RWPE1 (cell line): Measurements from ENCODE around the gene P4HA2.
A peak's percentile ranks its signal among the peaks of the same experiment; 100 is the strongest.

Source experiments
- CTCF ChIA-PET: fragments of 350-600 bp; sonication (Branson Sonifier 250); formaldehyde crosslinking; extraction: SDS; loops from one replicate; lab custom pipeline; 2021; lab: Yijun Ruan, JAX
- POLR2A ChIA-PET: fragments of 400-600 bp; formaldehyde crosslinking; extraction: SDS; loops from one replicate; lab custom pipeline; 2020; ENCODE audit warnings: antibody characterized with exemption; ENCODE audit not compliant: low non-redundant PET; lab: Yijun Ruan, JAX
- DNase-seq: peaks from one replicate; pipeline ENCODE4 v3.0.0; 2012; ENCODE audit warnings: low spot score
- H3K27ac ChIP-seq: fragments of 450-650 bp; 2 replicates; pipeline ENCODE4 v1.5.1; 2017
- TF ChIP-seq, protein P1 (sequence below): fragments of 450-650 bp; conservative IDR thresholded peaks from 2 replicates; pipeline ENCODE4 v1.5.1; 2017; ENCODE audit warnings: low read depth, mild to moderate bottlenecking

Gene P4HA2

DNA sequence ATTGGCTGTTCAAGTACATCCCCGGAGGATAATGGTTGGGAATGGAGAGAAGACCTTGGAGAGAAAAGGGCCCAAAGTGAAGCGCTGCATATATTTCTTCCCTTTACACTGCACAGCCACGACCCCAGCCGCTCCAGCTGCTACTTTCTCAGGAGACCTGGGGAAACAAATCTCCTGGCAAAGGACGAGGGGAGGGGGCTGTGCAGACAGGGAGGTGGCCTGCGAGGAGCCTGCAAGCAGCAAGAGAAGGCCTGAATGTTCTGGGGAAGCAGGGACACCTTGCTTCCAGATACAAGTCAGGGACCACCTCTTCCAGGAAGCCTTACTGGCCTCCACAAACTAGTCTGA lies 29.1 kb upstream of the P4HA2 start:
- no peak for DNase-seq
- peak overlapping the region; percentile 98 for H3K27ac ChIP-seq
- CTCF ChIA-PET: interaction anchor here (0.6 to 1.4 kb wide), 3 partner anchors 19 to 259 kb away, joined by 3 read pairs; partner anchors contain the start of gene P4HA2
- POLR2A ChIA-PET: no interaction called here
- TF ChIP-seq, protein P1, sequence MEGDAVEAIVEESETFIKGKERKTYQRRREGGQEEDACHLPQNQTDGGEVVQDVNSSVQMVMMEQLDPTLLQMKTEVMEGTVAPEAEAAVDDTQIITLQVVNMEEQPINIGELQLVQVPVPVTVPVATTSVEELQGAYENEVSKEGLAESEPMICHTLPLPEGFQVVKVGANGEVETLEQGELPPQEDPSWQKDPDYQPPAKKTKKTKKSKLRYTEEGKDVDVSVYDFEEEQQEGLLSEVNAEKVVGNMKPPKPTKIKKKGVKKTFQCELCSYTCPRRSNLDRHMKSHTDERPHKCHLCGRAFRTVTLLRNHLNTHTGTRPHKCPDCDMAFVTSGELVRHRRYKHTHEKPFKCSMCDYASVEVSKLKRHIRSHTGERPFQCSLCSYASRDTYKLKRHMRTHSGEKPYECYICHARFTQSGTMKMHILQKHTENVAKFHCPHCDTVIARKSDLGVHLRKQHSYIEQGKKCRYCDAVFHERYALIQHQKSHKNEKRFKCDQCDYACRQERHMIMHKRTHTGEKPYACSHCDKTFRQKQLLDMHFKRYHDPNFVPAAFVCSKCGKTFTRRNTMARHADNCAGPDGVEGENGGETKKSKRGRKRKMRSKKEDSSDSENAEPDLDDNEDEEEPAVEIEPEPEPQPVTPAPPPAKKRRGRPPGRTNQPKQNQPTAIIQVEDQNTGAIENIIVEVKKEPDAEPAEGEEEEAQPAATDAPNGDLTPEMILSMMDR: no peak

- ChIA-PET POLR2A (no interaction called here), CTCF (interaction anchor here (1.0 to 1.4 kb wide), 2 partner anchors 18 to 29 kb away, joined by 3 read pairs; partner anchors contain the start of gene P4HA2)
- H3K27ac ChIP-seq: no peak overlapping the region; the same call in 1 of the 2 replicates
- no peak for DNase-seq
- TF ChIP-seq, protein P1: no peak
Measured at GRCh38 chr5:132256086-132256782, 28.6 kb upstream of the P4HA2 start.

- DNase-seq: no peak
- CTCF ChIA-PET: interaction anchor here (0.5 to 2.9 kb wide), 5 partner anchors 16 to 252 kb away, joined by 3 to 12 read pairs (median 3); no protein-coding TSS in a partner anchor
- peak overlapping the region; percentile 75 for H3K27ac ChIP-seq
- POLR2A ChIA-PET: interaction anchor here (1.0 kb wide), 1 partner anchor 27 kb away, joined by 3 read pairs; the partner anchor contains the start of gene P4HA2
- TF ChIP-seq, protein P1: no peak
Measured at GRCh38 chr5:132254321-132254977, 26.8 kb upstream of the P4HA2 start.

GRCh38 chr5:132253452-132254320 lies 26.0 kb upstream of the P4HA2 start:
- TF ChIP-seq, protein P1: no peak
- no peak for DNase-seq
- ChIA-PET CTCF (interaction anchor here (0.5 to 2.9 kb wide), 6 partner anchors 16 to 252 kb away, joined by 3 to 12 read pairs (median 3); no protein-coding TSS in a partner anchor), POLR2A (interaction anchor here (0.6 to 1.0 kb wide), 2 partner anchors 26 to 84 kb away, joined by 3 to 13 read pairs; partner anchors contain the start of gene P4HA2)
- H3K27ac ChIP-seq: peak overlapping the region; percentile 75

DNA sequence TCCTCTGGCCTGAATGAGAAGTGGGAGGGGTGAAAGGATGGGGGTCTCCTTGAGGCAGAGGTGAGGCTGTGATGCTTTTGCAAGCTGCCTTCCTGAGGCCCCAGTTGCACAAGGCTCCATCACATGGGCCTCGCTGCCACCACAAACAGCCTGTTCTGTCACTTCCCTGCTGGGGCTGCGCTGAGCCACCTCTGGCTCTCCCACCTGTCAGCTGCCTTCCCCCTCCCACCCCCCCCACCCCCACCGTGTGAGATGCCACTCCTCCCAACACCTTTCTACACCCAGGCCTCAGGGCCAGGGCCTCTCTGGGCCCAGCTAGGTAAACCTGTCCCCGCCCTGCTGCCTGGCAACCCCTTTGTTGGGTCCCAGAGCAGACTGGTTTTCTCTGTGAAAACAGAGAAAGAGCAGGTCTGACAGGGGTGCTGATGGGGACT lies 25.4 kb upstream of the P4HA2 start:
- H3K27ac ChIP-seq: peak overlapping the region; percentile 75; the same call in 1 of the 2 replicates
- no peak for DNase-seq
- TF ChIP-seq, protein P1: no peak
- POLR2A ChIA-PET: interaction anchor here (0.6 kb wide), 1 partner anchor 84 kb away, joined by 13 read pairs; no protein-coding TSS in a partner anchor
- CTCF ChIA-PET: interaction anchor here (0.6 to 2.9 kb wide), 4 partner anchors 15 to 238 kb away, joined by 3 to 12 read pairs (median 4); partner anchors contain the start of gene P4HA2
